Superior temporal gyrus (tissue), 1 donor: Measurements from ENCODE around the gene MRPS35.

ENCODE experiments used
- DNase-seq: peaks from one replicate; pipeline ENCODE4 v3.0.0-alpha.2; 2016; ENCODE audit errors: extremely low spot score

MRPS35 gene

GRCh38 chr12:27710592-27711316 is at the start of gene MRPS35:
Gene MRPS35 (plus strand): TSS chr12:27710832. CDS start chr12:27710844, 12 bp downstream.
- DNase-seq = peak; percentile 92

GRCh38 chr12:27665704-27666103 is 44.9 kb upstream of the MRPS35 start:
- no peak for DNase-seq

- DNase-seq = no peak
Observed at GRCh38 chr12:27666510-27666909, 44.1 kb upstream of the MRPS35 start.

GRCh38 chr12:27667540-27667939 is 43.1 kb upstream of the MRPS35 start:
- no peak for DNase-seq

GRCh38 chr12:27672051-27672450 is 38.6 kb upstream of the MRPS35 start:
- DNase-seq = no peak

GRCh38 chr12:27672643-27673042 is 38.0 kb upstream of the MRPS35 start:
- DNase-seq = no peak

GRCh38 chr12:27673101-27673718 is 37.4 kb upstream of the MRPS35 start:
- no peak for DNase-seq

- no peak for DNase-seq
Observed at GRCh38 chr12:27674989-27675388, 35.6 kb upstream of the MRPS35 start.

- DNase-seq = no peak
Observed at GRCh38 chr12:27680619-27681018, 30.0 kb upstream of the MRPS35 start.

GRCh38 chr12:27682534-27682933 is 28.1 kb upstream of the MRPS35 start:
- no peak for DNase-seq

- DNase-seq = no peak
Observed at GRCh38 chr12:27685274-27685673, 25.4 kb upstream of the MRPS35 start.

- DNase-seq = no peak
Observed at GRCh38 chr12:27686147-27686546, 24.5 kb upstream of the MRPS35 start.

- no peak for DNase-seq
Observed at GRCh38 chr12:27688671-27689070, 22.0 kb upstream of the MRPS35 start.

GRCh38 chr12:27689558-27690180 is 21.0 kb upstream of the MRPS35 start:
- no peak for DNase-seq

GRCh38 chr12:27693403-27693802 is 17.2 kb upstream of the MRPS35 start:
- no peak for DNase-seq

- DNase-seq = no peak
Observed at GRCh38 chr12:27695556-27696292, 14.9 kb upstream of the MRPS35 start.

- DNase-seq = no peak
Observed at GRCh38 chr12:27696293-27696652, 14.4 kb upstream of the MRPS35 start, which contains the start of gene REP15. Gene REP15 (plus strand): TSS chr12:27696447. CDS start chr12:27696563, 116 bp downstream.

- no peak for DNase-seq
Observed at GRCh38 chr12:27696864-27697564, 13.6 kb upstream of the MRPS35 start.

- DNase-seq = peak; percentile 88
Observed at GRCh38 chr12:27703720-27704452, 6.7 kb upstream of the MRPS35 start.

- DNase-seq = no peak
Observed at GRCh38 chr12:27705263-27705662, 5.4 kb upstream of the MRPS35 start.

- no peak for DNase-seq
Observed at GRCh38 chr12:27707216-27707615, 3.4 kb upstream of the MRPS35 start.
